A549 treated with Hydrocortisone at 1 μM for 4 hours (cell line): ENCODE data around the gene YY1. TPM values are rescaled to one million over a fixed set of nuclear protein-coding genes. Genes with fewer than 3 reads are reported as not detected.

Experiments used
- total RNA-seq: library from RNA; stranded (reverse); fragments of 200-300 nt; extraction: Qiagen RNA extraction; gene quantifications from 5 replicates; pipeline ENCODE4 v1.2.3, GENCODE V29; 2022

YY1 gene
- 64.1 to 73.7 TPM (median 69.5 TPM) in 5 replicates for total RNA-seq

GRCh38 chr14:100238419-100239210 lies at the start of gene YY1:
YY1 (plus strand) TSS chr14:100239144; CDS start chr14:100239245, 101 bp downstream.

DNA sequence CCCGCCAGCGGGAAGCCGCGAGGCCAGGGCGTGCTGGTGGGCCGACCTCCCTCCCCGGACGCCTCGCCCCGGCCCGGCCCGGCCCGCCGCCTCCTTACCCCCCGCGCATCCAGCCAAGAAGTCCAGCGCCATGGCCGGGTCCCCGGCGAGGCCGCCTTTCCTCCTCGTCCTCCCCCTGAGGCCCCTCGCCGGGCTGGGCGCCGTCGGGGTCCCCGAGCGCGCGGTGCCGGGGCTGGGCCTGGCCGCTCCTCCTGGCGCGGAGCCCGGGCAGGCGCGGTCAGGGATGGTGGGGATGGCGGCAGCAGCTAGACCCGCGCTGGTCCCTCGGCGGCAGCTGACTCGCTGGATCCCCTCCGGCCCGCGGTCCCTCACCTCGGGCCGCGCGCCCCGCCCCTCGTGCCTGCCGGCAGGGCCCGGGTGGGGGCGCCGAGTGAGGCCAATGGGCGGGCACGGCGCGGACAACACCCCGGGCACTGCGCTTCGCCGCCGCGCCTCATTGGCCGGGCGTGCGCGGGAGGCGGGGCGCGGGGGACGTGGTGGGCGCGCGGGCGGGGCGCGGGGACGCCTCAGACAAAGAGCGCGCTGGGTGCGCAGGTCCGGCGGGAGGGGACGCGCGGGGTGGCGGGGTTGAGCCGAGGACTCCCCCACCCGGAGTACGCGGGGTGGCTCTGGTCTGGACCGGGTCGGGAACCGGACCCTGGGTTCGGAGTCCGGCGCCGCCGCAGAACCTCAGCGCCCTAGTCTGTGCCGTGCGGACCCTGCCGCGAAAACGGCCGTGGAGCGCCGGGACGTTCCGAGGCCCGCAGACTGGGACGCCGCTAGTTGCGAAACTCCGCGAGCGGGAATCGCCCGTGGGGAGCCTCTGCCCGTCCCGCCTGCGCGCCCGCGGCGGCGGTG lies 67.4 kb downstream of the YY1 start, which contains the start of gene SLC25A29:
SLC25A29 (minus strand) TSS at position 344 of the 897 bp plus-strand sequence; CDS start at position 132, 212 bp downstream.

DNA sequence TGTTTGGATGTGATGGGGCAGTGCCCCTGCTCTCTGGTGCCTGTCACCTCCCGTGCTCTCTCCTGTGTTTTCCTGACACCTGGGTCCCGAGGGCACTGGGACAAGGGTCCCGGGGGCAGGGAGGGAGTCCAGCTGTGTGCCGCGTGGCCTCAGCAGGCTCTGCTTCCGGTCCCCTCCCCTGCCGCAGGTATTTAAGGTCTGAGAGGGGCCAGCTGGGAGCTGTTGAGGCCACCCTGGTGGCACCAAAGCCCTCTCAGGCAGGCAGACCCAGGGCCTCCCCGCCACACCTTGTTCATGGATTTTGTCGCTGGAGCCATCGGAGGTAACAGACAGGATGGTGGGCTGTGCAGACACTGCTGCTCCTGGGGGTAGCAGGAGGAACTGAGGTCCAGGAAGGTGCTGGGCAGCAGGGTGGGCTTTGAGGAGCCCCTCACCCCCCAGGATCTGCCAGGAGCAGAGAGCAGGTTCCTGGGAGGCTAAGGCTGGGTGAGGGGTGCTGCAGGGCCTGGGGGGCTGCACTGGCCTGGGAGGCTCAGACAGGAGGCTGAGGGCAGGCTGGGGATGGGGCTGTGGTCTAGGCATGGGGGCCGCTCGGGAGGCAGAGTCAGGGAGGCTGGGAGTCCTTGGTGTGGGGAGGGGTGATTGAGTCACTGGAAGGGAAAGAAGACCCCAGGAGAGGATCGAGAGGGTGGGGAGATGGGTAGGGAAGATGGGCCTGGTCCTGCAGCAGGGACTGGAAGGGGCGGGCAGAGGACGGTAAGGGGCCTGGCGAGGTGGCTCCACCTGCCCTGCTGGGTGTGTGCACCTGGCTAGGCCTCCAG lies 84.4 kb downstream of the YY1 start, which contains the start of gene SLC25A47:
SLC25A47 (plus strand) TSS at position 219 of the 821 bp plus-strand sequence; CDS start at position 295, 76 bp downstream.

Other genes starting within 250 kb of the YY1 start
- gene EVL, start 173.7 kb upstream of the YY1 start, total RNA-seq, result 28.4 to 31.1 TPM (median 29.7 TPM) in 5 replicates
- 1.5 to 3.9 TPM (median 2.5 TPM) in 5 replicates for gene DEGS2, start 79.5 kb upstream of the YY1 start, total RNA-seq
- 7.5 to 10.0 TPM (median 9.7 TPM) in 5 replicates for gene SLC25A29, start 67.3 kb downstream of the YY1 start, total RNA-seq
- not detected in 5 replicates for gene SLC25A47, start 84.2 kb downstream of the YY1 start, total RNA-seq
- gene WDR25, start 137.3 kb downstream of the YY1 start, total RNA-seq, result 8.9 to 10.4 TPM (median 9.5 TPM) in 5 replicates